B cell (primary cell): ENCODE results near the gene SLC35A5.

Experiments used
- CTCF ChIP-seq: fragments of 200-600 bp; IDR thresholded peaks from one replicate; pipeline ENCODE4 v1.8.0; 2022; ENCODE audit warnings: antibody characterized with exemption, mild to moderate bottlenecking
- EZH2 ChIP-seq: IDR thresholded peaks from 2 replicates; pipeline ENCODE4 v1.6.1; 2012; ENCODE audit warnings: borderline replicate concordance, low read depth, mild to moderate bottlenecking, moderate library complexity, low read length; ENCODE audit not compliant: insufficient read depth, poor library complexity, severe bottlenecking

- TF ChIP-seq CTCF (no peak), EZH2 (no peak)
Observed at GRCh38 chr3:112585782-112586181, 23.9 kb downstream of the SLC35A5 start.
